HG03097 (cell line): ENCODE results near the gene MOCS2.
A peak's percentile ranks its signal among the peaks of the same experiment; 100 is the strongest.

Source experiments
- ATAC-seq: cut with Tn5 transposase; IDR thresholded peaks from one replicate; pipeline ENCODE4 v1.9.1; 2021; ENCODE audit not compliant: unreplicated experiment, low FRiP score

Gene MOCS2

GRCh38 chr5:53095931-53096525 is 13.5 kb downstream of the MOCS2 start:
- ATAC-seq = peak; percentile 61

DNA sequence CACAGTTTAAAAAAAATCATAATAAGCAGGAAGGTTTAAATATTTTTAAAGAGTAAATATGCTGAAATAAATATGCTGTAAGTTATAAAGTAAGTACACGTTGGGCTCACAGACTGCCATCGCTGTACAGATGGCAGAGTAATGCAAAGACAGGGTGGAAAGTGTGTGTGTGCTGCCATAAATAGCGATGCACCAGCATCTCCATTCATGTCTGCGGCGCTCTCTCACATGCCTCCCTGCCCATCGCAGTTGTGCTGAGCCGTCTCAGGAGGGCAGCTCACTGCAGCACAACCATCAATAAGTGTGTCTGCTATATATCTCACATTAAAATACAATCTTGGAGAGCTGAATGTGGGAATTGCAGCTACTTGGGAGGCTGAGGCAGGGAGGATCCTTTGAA is 14.3 kb downstream of the MOCS2 start:
- no peak for ATAC-seq

DNA sequence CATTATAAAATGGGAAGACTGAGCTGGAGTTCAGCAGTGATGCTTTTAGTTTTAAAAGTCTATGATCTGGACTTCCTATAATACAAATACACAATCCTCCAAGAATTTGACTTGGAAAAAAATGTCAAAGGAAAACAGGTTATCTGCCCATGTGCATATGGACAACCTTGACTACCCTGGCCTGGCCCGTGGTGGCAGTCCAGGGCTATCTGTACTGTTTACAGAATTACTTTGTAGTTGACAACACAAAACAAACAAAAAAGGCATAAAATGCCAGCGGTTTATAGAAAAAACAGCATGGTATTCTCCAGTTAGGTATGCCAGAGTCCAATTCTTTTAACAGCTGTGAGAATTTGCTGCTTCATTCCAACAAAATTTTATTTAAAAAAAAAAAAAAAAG is 17.3 kb downstream of the MOCS2 start:
- ATAC-seq = no peak

DNA sequence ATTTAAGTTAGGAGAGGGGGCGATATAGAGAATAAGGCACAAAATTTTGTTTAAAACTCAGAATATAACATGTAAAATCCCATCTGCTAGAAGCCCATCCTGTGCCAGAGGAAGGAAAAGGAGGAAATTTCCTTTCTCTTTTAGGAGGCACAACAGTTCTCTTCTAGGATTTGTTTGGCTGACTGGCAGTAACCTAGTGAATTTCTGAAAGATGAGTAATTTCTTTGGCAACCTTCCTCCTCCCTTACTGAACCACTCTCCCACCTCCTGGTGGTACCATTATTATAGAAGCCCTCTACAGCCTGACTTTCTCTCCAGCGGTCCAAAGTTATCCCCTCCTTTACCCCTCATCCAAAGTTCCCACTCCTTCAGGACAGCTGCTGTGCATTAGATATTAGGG is 18.3 kb downstream of the MOCS2 start:
- ATAC-seq = no peak

GRCh38 chr5:53090229-53090628 is 19.3 kb downstream of the MOCS2 start:
- no peak for ATAC-seq

DNA sequence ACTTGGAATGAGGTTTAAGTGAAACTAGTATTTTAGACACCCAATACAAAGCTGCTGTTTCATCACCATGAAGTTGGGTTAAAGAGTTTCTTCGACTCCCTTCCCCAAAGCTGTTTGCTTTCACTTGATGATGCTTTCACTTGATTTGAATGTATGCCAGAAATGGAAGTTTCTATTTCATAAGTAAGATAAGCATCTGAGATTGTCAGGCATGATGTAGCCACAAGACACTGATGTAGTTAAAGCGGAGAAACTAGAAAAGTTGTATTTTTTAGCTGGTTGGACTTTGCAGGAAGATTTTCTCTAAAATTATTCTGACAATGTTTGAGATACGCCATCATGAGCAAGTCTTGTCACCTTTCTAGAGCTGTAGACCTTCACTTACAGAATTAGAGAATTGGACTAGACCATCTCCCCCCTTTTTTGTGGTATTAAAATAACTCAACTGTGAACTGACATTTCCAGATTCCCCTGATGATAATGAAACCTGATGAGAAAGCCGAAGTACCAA is 20.0 kb downstream of the MOCS2 start:
- no peak for ATAC-seq

DNA sequence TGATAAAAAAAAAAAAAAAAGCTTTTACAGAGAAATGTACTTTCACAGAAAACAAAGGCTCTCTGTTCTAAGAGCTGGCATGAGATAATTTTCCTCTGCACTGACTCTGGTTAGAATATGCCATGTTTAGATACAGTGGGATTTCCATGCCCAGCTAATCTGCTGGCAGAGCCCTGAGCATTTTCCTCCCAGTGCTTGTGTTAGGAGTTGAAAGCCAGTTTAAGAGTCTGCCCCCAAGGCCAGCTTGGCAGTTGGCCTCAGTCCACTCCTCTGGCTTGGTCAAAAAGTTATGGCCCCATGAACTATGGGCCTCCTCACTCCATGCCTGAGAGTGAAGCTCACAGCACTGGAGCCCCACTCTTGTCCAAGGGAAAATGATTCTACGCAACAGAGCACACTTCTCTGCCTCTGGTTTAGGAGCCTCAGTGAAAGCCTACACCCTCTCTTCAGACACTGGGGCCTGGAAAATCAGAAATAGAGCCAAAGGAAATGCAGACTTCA is 21.9 kb downstream of the MOCS2 start:
- ATAC-seq = no peak

DNA sequence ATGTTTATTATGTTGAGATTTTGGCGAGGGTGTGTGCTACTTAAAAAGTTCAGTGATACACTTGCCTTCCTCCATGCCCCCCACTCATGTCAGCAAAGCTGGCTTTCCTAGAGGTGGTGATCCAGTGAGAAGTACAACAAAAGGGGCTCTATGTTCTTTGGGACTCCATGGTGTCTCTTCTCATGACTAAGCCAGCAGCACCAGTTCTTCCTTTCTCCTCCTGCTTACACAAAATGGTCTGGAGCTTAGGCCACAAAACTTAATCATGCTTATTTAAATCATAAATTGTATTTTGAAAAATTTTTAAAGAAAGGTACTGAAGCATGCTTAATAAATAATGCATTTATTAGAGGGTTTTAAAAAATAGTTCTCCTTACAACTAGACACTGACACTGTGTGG is 22.4 kb downstream of the MOCS2 start:
- no peak for ATAC-seq

DNA sequence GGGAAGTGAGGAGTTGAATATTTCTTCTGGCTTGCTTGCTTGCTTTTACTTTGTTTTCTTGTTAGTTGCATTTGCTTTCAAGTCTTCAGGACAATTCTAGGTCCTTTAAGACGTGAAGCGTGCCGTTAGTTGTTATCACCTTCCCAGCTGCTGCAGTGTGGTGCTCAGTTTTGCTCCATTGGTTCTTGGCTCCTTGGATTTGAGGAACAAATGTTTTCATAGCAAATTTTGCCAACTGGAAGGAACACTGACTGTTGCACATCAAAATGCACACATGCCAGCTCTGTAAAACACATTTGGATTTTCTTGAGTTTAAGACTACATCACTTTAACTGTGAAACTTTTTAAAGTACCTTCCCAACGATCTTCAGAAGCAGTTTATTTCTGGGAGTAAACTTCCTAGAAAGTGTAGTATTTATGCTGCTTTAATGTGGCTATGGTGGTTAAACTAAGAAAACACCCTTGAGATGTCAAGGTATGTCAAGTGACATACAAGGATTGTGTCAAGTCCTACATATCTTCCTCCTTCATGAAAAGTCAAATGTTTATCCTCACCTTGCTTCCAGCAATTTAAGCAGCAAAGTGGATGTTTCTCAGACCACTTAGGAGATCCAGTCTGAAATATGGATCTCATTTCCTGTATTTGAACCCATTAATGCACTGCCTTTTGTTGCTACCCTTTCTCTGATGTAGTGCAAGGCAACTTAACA is 24.9 kb downstream of the MOCS2 start:
- no peak for ATAC-seq

GRCh38 chr5:53083927-53084326 is 25.6 kb downstream of the MOCS2 start:
- no peak for ATAC-seq

DNA sequence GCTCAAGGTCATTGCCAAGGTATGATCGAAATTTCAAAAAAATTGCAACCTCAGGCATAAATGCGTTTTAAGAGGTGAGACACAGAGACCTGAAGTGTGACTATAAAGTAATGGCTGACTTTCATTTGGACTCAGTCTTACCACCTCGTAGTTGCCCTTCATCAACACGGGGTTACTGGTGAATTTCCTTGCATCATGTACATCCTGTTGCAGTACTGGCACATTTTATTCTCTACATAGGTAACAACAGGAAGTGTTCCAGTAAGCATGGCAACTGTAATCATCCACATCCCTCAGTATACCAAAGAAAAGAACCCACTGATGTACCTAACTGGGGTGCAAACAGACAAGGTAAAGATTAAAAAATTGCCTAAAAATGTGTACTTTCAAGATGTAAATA is 29.3 kb downstream of the MOCS2 start:
- ATAC-seq = no peak

- no peak for ATAC-seq
These were observed 33.5 kb downstream of the MOCS2 start for GRCh38 chr5:53076014-53076583.

DNA sequence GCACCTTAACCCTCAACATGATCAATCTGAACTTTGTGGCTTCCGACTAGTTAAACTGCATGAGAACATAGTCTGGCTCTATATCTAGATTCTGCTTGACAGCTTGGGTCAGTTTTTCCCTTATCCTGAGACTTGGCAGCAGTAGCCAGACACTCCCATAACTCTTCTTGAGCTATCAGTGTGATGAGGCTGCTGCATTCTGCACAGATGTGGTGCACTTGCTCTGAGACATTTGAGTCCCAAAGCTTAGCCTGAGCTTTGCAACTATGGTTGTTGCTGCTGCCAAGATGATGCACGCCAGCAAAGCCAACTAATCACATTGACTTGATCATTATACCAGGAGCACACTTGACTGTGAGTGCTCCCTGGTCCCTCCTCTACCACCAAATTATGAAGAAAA is 36.2 kb downstream of the MOCS2 start:
- ATAC-seq = no peak

DNA sequence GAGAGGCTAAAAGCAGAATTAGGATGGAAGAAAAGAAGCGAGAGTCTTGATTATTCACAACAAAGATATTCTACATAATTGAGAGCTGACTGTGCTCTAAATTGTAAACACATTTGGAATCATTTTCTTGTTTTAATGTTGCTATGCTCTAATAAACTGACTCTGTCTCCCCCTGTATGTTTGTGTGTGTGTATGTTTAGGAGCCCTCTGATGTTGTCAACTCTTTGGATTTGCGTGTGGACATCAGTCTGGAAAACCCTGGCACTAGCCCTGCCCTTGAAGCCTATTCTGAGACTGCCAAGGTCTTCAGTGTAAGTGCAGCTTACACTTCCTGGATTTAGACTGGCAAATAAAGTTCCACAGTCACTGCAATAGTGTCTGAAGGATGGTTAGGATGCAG is 37.8 kb downstream of the MOCS2 start:
- ATAC-seq = no peak

DNA sequence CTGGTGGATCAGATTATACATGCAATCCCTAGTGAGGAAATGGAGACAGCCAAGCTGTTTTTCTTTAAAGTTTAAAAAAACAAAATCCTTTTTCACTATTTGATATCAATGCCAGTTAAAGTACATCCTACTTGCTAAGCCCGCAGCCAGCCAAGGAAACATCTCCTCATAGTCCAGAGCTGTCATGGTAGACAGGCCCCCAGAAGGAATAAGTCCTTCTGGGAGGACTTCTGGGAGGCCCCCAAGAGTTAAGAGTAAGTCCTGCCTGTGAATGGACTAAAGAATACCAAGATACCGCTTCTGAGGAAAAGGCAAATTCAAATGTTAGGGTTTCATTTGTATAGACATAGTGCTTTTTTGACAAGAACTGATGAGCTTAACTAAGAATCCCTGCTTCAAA is 38.3 kb downstream of the MOCS2 start:
- ATAC-seq = no peak

DNA sequence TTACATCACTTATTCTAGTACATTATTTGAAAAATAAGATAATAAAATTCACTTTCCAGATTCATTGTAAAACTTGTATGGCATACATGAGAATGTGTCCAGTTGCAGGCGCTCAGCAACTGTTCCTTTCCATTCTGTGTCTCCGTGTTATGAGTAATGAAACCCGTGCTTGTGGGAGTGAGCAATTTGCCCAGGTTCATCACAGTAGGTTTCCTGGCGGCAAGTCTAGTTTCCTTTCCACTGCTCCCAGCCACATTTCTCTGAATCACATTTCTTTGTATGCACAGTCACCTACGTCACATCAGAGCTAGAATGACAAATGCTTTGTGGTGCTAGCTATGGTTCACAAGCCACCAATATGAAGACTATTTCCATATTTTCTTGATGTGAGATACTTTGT is 39.9 kb downstream of the MOCS2 start:
- ATAC-seq = no peak

GRCh38 chr5:53068291-53068836 is 41.2 kb downstream of the MOCS2 start:
- no peak for ATAC-seq

- ATAC-seq = no peak
These were observed 41.9 kb downstream of the MOCS2 start for GRCh38 chr5:53067641-53068040.

DNA sequence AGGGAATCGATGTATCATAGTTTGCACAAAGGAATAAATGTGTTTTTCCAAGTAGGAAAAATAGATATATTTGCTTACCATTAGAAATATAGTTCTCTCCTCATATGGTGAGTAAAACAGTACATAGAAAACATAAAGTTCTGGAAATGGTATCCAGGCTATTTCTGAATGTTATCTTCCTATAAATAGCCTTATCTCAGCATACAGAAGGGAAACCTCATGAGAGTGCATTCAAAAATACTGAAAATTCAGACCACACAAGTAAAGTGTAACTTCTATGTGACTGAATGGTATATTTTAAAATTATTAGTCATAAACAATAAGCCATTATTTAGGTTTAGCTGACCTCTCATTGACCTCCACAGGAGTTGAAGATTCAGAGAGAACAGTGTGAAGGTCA is 43.5 kb downstream of the MOCS2 start:
- ATAC-seq = no peak

DNA sequence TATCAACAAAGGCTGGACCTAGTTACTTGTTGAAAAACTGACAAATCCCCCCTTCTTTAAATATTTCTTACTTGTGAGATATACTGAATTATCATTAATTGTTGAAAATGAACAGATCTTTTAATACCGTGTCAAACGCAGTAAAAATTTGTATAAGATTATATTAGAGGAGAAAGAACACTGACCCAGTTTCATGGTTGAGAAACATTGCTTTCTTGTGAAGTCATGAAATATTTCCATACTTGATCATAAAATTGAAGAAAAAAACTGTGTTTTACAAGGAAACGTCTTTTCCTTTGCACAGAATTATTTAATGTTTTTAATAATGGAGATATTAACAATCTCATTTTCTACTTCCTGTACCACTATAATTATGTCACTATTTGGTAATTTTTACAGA is 45.8 kb downstream of the MOCS2 start:
- ATAC-seq = no peak

- ATAC-seq = no peak
These were observed 46.4 kb downstream of the MOCS2 start for GRCh38 chr5:53063176-53063575.

DNA sequence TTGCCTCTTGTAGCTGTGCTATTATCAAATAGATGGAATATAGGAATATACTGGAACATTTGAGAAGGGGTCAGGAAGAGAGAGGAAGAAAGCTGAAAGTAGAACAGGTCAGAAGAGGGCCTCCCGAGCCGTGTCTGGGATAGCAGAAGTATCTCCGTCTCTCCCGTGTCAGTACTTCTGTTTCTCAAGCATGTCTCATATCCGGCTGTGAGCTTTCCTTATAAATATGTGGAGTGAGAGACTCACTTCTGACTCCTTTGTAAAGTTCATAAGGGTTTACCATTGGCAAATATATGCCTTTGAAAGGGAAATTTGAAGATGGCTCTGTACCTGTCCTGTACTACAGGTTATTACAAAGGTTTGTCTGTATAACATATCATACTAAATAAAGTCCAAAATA is 50.3 kb downstream of the MOCS2 start:
- no peak for ATAC-seq
